Panc1 (cell line): ENCODE results near the gene CDRT15. TPM values are rescaled to one million over a fixed set of nuclear protein-coding genes. Genes with fewer than 3 reads are reported as not detected.
"Not testable (repeated sequence)": the region's sequence is repeated elsewhere in the genome, so short reads cannot be mapped to it uniquely, and the experiment has no call there.

Experiments
- ATAC-seq: fragments of 200-7000 bp; cut with Tn5 transposase; 2 replicates; pipeline ENCODE4 v1.9.1; 2020; ENCODE audit warnings: mild to moderate bottlenecking, moderate library complexity
- BruUV-seq: library from RNA; stranded (reverse); fragments of 400-500 nt; replicated peaks from 2 replicates; lab custom pipeline; 2021; lab: Mats Ljungman, UMichigan
- CTCF ChIA-PET: fragments of 300-600 bp; sonication (Branson Sonifier 250); formaldehyde crosslinking; loops from one replicate; lab custom pipeline; 2022; ENCODE audit warnings: antibody characterized with exemption; lab: Charles Lee
- POLR2A ChIA-PET: fragments of 300-600 bp; sonication (Branson Sonifier 250); formaldehyde crosslinking; loops from one replicate; lab custom pipeline; 2022; ENCODE audit warnings: antibody characterized with exemption; lab: Charles Lee
- DNase-seq: peaks from one replicate; pipeline ENCODE4 v3.0.0-alpha.2; 2010; ENCODE audit warnings: low read depth, low spot score
- H3K27ac ChIP-seq: 2 replicates; pipeline ENCODE4 v1.5.1; 2011; ENCODE audit warnings: mild to moderate bottlenecking, low read length, inconsistent platforms
- H3K27me3 ChIP-seq: fragments of 200-500 bp; sonication (Bioruptor generic); 2 replicates; pipeline ENCODE4 v1.6.0; 2014; ENCODE audit warnings: low read length, inconsistent platforms; ENCODE audit not compliant: control insufficient read depth, insufficient read depth
- H3K36me3 ChIP-seq: fragments of 200-500 bp; sonication (Bioruptor generic); 2 replicates; pipeline ENCODE4 v1.5.1; 2014; ENCODE audit warnings: inconsistent platforms, mild to moderate bottlenecking, low read length, moderate library complexity; ENCODE audit not compliant: control insufficient read depth, insufficient read depth
- H3K4me1 ChIP-seq: 2 replicates; pipeline ENCODE4 v1.5.1; 2011; ENCODE audit warnings: inconsistent platforms, mild to moderate bottlenecking, low read length, moderate library complexity; ENCODE audit not compliant: control insufficient read depth, insufficient read depth
- H3K4me3 ChIP-seq, 2 experiments: 2 replicates each; pipeline ENCODE4 v1.5.1; 2011 to 2012; ENCODE audit warnings: low read depth in 2 of 2, low read length in 2 of 2, mild to moderate bottlenecking in 2 of 2, inconsistent platforms in 1 of 2, moderate library complexity in 1 of 2
- H3K9me3 ChIP-seq: fragments of 200-500 bp; sonication (Bioruptor generic); 2 replicates; pipeline ENCODE4 v1.5.1; 2014; ENCODE audit warnings: low read depth, mild to moderate bottlenecking, inconsistent platforms, low read length, moderate library complexity; ENCODE audit not compliant: control insufficient read depth, insufficient read depth
- CTCF ChIP-seq: fragments of 450-650 bp; IDR thresholded peaks from 2 replicates; pipeline ENCODE4 v1.5.1; 2017; ENCODE audit warnings: mild to moderate bottlenecking
- POLR2AphosphoS5 ChIP-seq: IDR thresholded peaks from 2 replicates; pipeline ENCODE4 v1.6.1; 2012; ENCODE audit warnings: mild to moderate bottlenecking, low read depth, low read length, moderate library complexity
- REST ChIP-seq, 2 experiments: IDR thresholded peaks; 2 replicates each; pipeline ENCODE4 v1.6.1; 2011 to 2012; ENCODE audit warnings: low read depth in 2 of 2, control low read depth in 1 of 2, low read length in 1 of 2, mild to moderate bottlenecking in 1 of 2, moderate library complexity in 1 of 2; ENCODE audit not compliant: insufficient read depth in 1 of 2
- SIN3A ChIP-seq: IDR thresholded peaks from 2 replicates; pipeline ENCODE4 v1.6.1; 2012; ENCODE audit warnings: low read depth, mild to moderate bottlenecking, low read length, moderate library complexity, borderline replicate concordance; ENCODE audit not compliant: insufficient read depth
- TCF7L2 ChIP-seq: IDR thresholded peaks from 2 replicates; pipeline ENCODE4 v1.6.1; 2011; ENCODE audit warnings: mild to moderate bottlenecking, low read depth, low read length, inconsistent platforms
- in situ Hi-C: cut with HindIII; loops from 2 replicates; pipeline ENCODE4 v1.10.0; 2016; ENCODE audit warnings: low sequenced_read_pairs, low pct_unique_long_range_greater_than_20kb
- intact Hi-C: fragments of 100-400 bp; cut with micrococcal nuclease; formaldehyde crosslinking; loops from one replicate; pipeline ENCODE4 v1.10.0; 2022; ENCODE audit not compliant: unreplicated experiment
- total RNA-seq: library from RNA; stranded (reverse); gene quantifications from one replicate; pipeline ENCODE4 v1.2.1, GENCODE V29; 2021; ENCODE audit not compliant: unreplicated experiment

The CDRT15 gene
- total RNA-seq, 1 experiment from 2014 or later: not detected

DNA sequence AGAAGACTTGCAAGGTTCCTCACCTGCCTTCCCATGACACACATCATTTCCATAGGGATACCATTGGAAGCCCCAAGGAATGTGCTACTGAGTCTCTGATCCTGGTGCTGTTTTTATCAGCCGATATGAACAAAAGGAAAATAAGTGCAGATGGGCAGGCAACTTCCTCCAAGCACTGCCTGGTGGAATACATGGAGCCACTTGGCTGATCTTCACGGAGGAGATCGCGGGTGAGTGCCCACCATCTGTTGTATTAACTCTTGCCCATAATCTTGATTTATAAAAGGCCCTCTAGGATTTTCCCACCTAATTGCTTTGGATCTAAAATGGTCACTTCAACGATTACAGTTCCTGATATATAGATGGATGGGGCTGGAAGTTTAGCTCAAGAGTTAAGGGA, 24.7 kb upstream of the CDRT15 start:
- H3K9me3 ChIP-seq: no peaks in the 10 kb centered on the region
- H3K36me3 ChIP-seq: no peaks in the 10 kb centered on the region
- no peak for TF ChIP-seq TCF7L2
- CTCF ChIA-PET: no interaction called here
- H3K27ac ChIP-seq: no peak overlapping the region
- POLR2A ChIA-PET: no interaction called here
- H3K4me1 ChIP-seq: no peaks in the 10 kb centered on the region
- H3K4me3 ChIP-seq: no peak overlapping the region
- in situ Hi-C loops (no loop called here), intact Hi-C loops (no loop called here)
- H3K27me3 ChIP-seq: 0 out of 2 replicates have a peak, but pooled peaks cover 2% of the 10 kb centered on the region
- BruUV-seq: no TSS peak
- DNase-seq (no peak), ATAC-seq (no peak)

DNA sequence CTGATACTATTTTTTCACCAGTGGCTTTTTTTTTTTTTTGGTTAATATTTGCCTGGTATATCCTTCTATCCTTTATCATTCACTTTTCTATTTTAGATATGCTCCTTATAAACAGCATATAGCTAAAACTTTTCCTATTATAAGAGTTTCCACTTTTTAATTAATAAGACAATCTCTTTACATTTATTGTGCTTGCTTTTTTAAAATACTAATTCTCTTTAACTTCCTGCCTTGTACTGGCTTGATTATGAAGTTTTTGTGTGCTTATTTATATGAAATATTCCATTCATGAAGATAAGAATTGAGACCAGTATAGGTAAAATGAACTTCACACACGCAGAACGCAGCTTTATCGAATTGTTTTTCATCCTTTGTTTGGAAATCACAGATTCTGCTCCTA, 9.0 kb upstream of the CDRT15 start:
- no peaks in the 10 kb centered on the region for H3K9me3 ChIP-seq
- no peak overlapping the region for H3K4me3 ChIP-seq
- intact Hi-C loops (no loop called here), in situ Hi-C loops (no loop called here)
- H3K4me1 ChIP-seq: no peaks in the 10 kb centered on the region
- no peak overlapping the region for H3K27ac ChIP-seq
- DNase-seq: no peak
- ATAC-seq: no peak
- ChIA-PET POLR2A (no interaction called here), CTCF (no interaction called here)
- BruUV-seq: no TSS peak
- H3K27me3 ChIP-seq: no peaks in the 10 kb centered on the region
- TF ChIP-seq SIN3A (no peak), REST (IDR thresholded peaks at IDR 0.05; ENCODE audit: insufficient read depth in 1 of 2, low read depth in 2 of 2, low read length in 1 of 2) (no peak), TCF7L2 (no peak), CTCF (no peak), POLR2AphosphoS5 (no peak)
- H3K36me3 ChIP-seq: no peaks in the 10 kb centered on the region

- Histone ChIP-seq H3K4me3 (no peak overlapping the region), H3K36me3 (no peaks in the 10 kb centered on the region), H3K27ac (no peak overlapping the region), H3K27me3 (no peaks in the 10 kb centered on the region), H3K9me3 (no peaks in the 10 kb centered on the region), H3K4me1 (no peaks in the 10 kb centered on the region)
- TF ChIP-seq TCF7L2: no peak
- TF ChIP-seq SIN3A: no peak
- TF ChIP-seq REST (IDR thresholded peaks at IDR 0.05; ENCODE audit: insufficient read depth in 1 of 2, low read depth in 2 of 2, low read length in 1 of 2): no peak
- no peak for TF ChIP-seq POLR2AphosphoS5
- TF ChIP-seq CTCF: no peak
- ChIA-PET CTCF (no interaction called here), POLR2A (no interaction called here)
- in situ Hi-C loops: no loop called here
- ATAC-seq (no peak), DNase-seq (no peak)
- BruUV-seq: no TSS peak
- intact Hi-C loops: no loop called here
These were observed 8.3 kb upstream of the CDRT15 start for GRCh38 chr17:14245002-14245401.

- POLR2A ChIA-PET, BruUV-seq, H3K27ac ChIP-seq, H3K27me3 ChIP-seq, intact Hi-C loops, H3K9me3 ChIP-seq, in situ Hi-C loops, H3K4me1 ChIP-seq, ATAC-seq, CTCF ChIA-PET, H3K36me3 ChIP-seq, H3K4me3 ChIP-seq, DNase-seq: not testable (repeated sequence)
These were observed 2.6 kb upstream of the CDRT15 start for GRCh38 chr17:14239271-14239670.
